Breast epithelium (tissue), 3 donors: ENCODE measurements around the gene FAM180A.

Experiments used
- CTCF ChIP-seq, 3 donors: fragments of 450-650 bp; IDR thresholded peaks; one replicate each; pipeline ENCODE4 v1.5.1; 2016 to 2017; ENCODE audit warnings: antibody characterized with exemption in 3 of 3, mild to moderate bottlenecking in 3 of 3, moderate library complexity in 3 of 3
- POLR2A ChIP-seq: fragments of 450-650 bp; IDR thresholded peaks from one replicate; pipeline ENCODE4 v1.6.1; 2016; ENCODE audit warnings: antibody characterized with exemption, mild to moderate bottlenecking, moderate library complexity

- TF ChIP-seq CTCF (IDR thresholded peaks at IDR 0.05): no peak
- TF ChIP-seq POLR2A: no peak
Observed at GRCh38 chr7:135714534-135715009, 34.0 kb downstream of the FAM180A start.
